Posterior cingulate gyrus (tissue), 11 donors: Measurements from ENCODE around the gene WNT7A.

Source experiments
- DNase-seq, 10 donors: peaks; one replicate each; pipeline versions ENCODE4 v3.0.0 to v3.0.0-alpha.2; 2020 to 2021; ENCODE audit warnings: mixed read lengths in 3 of 10
- intact Hi-C: fragments of 100-400 bp; cut with DNase I; formaldehyde crosslinking; loops from one replicate; pipeline ENCODE4 v1.15.1; 2023

The WNT7A gene

DNA sequence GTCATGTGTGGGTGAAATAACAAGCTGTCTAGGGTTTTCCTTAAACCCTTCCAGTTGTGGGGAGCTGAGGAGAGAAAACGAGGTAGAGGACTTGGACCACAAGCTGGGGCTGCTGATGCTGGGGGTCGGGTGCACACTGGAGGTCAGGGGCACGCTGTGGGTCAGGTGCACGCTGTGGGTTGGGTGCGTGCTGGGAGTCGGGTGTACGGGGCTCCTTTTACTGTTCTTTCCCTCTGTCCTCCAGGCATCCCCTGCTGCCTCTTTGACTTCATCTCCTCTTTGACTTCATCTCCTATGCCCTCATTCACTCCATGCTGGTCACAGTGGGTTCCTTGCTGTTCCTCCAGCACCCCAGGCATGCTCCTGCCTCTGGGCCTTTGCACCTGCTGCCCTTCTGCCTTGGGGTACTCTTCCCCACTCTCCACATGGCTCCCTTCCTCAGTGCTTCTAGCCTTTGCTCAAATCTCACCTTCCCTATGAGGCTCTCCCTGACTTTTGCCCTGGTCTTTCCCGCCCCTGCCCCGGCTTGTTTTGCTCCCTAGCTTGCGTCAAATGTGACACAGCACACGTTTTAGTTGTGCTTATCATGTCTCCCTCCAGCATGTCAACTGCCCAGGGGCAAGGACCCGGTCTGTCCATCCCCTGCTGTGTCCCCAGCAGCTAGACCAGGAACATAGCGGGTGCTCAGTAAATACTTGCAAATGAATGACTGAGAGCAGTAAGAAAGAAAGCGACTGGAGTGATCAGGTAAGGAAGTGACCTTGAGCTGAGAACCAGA, 45.4 kb downstream of the WNT7A start:
- intact Hi-C loops, result no loop called here
- peak in 3 of 10 donors; percentile 52 to 66 (median 65) for DNase-seq

DNA sequence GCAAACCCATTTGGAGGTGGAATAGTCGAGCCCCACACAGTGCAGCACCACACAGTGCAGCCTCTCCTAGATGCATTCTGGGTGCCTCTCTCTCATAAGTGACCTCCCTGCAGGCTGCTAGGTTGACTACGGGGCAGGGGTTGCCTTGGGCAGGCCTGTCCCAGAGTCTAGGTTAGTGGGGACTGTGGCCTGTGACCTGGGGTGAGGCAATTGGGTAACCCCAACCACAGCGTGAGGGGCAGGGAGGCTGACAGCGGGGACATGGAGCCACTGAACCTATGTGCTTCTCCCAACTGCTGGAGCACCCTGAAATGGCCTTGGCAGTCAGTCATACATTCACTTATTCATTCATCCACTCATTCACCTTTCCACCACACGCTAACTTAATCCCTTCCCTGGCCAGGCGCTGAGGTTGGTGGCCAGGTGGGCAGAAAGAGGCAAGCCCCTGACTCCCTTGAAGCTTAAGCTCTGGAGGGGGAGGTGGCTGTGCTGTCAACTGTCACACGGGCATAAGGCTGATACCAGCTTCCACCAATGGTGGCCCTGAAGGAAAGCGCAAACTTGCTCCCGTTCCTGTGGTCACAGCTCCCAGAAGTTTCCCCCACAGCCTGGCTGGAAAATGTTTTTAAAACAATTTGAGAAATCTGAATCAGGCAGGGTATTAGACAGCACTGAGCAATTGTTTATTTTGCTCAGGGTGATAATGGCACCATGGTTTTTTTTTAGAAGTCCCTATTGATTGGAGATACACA, 46.2 kb downstream of the WNT7A start:
- intact Hi-C loops, result no loop called here
- DNase-seq, result peak in 3 of 10 donors; percentile 47 to 58 (median 47)

DNA sequence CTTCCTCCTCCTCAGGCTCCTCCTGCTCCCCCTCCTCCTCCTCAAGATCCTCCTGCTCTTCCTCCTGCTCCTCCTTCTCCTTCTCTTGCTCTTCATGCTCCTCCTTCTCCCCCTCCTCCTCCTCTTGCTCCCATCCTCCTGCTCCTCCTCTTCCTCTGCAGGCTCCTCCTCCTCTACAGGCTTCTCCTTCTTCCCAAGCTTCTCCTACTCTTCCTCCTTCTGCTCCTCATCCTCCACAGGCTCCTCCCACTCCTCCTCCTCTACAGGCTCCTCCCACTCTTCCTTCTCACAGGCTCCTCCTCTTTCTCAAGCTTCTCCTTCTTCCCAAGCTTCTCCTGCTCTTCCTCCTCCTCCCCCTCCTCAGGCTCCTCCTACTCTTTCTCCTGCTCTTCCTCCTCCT, 47.7 kb downstream of the WNT7A start:
- intact Hi-C loops, result no loop called here
- DNase-seq, result no peak

DNA sequence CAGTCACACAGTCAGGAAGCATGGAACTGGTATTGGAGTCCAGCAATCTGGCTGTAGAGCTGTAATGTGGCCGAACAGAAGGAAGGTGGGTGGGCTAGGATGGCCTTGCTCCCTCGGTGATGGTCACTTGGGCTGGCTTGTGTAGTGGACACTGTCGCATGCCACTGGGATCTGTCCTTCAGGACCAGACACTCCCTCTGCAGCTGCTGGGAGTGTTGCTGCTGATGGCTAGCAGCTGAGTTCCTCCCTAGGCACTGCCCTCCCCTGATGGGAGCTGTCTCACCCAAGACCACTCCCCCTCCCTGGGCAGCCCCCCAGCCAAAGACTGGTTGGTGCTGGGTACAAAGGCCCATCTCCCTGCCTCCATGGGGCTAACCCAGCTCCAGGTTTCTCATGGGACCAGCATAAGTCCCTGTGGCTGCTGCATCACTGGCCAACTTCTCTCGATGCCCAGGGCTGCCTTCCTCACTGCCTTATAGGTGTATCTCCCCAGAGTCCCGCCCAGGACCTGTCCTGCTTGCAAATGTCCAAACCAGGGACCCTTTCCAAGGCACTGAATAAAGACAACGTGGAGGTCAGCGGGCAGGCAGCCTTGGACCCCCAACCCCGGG, 48.4 kb downstream of the WNT7A start:
- intact Hi-C loops, result no loop called here
- peak in 3 of 10 donors; percentile 30 to 76 (median 34) for DNase-seq

DNA sequence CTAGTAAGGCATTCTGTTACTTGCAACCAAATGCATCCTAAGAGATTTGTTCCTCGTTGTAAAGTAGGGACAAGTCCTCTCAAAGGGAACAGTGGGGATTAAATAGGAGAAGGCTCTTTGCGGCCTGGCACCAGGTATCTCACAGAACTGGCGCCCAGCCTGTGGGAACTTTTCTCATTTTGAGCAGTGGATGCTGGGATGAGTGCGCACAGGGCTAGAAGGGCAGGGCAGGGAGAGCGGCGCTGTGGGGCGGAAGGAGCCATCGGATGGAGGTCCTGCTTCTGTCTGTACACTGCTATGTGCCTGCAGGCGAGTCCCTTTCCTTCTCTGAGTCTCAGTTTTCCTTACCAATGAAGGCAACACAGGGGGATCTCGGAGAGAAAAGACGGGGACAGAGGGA, 50.6 kb downstream of the WNT7A start:
- intact Hi-C loops, result no loop called here
- peak in 1 of 10 donors; percentile 49 for DNase-seq

DNA sequence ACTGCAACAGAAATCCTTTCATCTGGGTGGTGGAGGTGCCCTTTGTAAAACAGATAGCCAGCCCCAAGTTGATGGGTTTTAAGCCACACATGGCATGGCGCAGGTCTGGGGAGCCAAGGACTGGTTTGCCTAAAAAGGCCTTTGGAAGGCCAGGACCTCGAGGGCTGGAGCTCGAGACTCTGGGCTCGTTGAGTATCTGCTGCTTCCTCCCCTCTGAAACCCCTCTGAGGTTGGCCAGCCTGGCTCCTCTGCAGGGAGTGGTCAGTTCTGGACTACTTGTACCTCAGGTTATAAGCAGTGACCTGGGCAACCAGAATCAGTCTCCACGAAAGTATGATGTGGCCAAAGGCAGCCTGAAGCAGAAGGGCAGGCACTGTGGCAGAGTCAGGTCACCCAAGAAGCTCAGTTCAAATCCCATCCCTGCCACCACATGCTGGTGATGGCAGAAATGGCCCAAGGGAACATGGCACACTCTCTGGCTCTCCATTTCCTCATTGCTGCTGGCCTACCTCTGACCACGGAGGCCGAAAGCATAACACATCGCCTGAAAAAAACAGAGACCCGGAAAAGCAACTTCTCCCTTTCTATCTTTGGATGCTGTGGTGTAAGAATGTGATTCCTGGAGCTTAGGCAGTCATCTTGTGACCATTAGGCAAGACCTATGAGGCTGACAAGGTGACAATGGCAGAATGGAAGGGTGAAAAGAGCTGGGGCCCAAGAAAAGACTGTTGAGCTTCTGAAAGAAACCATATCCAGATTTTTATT, 51.2 kb downstream of the WNT7A start:
- DNase-seq, result peak in 1 of 10 donors; percentile 56
- intact Hi-C loops, result no loop called here

DNA sequence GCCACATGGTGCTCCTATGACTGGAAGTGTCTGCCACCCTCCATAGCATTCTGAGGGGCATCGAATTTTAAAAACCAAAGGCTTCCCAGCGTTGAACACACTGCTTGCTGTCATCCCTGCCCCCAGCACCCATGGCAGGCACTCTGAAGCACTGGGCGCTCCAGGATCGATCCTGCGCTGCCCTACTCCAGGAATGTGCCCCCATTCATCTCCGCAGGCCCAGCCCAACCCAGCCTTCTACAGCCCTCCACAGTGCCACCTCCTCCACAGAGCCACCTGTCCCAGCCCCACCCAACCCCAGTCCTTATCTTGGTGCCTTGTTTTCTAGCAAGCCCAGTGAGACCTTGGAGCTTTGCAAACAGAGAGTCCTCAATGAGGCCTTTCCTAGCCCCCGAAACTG, 52.2 kb downstream of the WNT7A start:
- intact Hi-C loops, result no loop called here
- no peak for DNase-seq

DNA sequence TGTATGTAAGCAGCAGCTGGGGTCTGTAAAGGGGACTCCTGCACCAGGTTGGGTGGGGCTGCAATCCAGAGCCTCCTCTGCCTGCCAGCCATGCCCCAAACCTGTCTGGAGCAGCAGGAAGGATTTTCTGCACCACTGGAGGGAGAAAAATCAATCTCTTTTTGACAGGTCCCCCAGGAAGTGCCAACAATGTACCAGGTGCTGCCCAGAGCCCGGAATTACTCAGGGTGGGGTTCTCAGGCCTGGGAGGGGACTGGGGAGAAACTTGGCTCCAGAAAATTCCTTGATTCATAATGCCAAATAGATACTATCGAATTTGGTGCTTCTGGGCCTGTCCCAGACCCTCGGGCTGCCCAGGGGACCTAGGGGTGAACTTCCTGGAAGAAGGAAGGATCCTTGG, 52.6 kb downstream of the WNT7A start:
- DNase-seq, result no peak
- intact Hi-C loops, result no loop called here

DNA sequence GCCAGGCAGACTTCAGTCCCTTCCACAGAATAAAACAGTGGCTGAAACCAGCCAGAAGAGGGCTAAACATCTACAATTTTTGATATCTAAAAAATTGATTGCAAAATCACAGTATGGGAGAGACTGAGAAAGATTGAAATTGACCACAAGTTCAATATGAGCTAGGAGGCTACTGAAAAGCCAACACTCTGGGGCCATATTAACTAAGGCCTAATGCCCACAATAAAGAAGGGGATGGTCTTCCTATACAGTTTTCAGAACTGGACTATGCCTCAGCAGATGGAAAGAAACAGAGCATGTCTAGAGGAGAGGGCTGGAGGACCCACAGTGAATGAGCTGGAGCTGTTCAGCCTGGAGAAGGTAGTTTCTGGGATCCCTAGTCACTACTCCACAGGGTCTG, 53.2 kb downstream of the WNT7A start:
- intact Hi-C loops, result no loop called here
- DNase-seq, result no peak

DNA sequence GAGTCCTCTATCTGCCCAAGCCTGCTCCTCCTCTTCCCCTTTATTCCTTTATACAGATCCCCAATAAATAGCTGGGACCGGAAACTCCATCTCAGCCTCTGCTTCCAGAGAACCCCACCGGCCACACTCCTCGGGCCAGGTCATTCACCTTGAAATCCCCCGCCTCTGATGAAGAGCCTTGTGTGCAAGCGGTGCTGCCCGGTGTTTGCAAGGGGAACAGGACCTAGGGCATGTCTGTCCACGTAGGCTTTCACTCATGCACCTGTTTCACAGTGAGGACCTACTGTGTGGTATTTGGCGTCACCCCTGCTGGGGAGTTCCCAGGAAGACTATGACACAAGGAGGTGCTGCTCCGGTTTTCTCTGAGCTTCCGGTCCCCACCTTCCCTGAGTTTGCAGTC, 54.0 kb downstream of the WNT7A start:
- peak in 1 of 10 donors; percentile 62 for DNase-seq
- intact Hi-C loops, result no loop called here

DNA sequence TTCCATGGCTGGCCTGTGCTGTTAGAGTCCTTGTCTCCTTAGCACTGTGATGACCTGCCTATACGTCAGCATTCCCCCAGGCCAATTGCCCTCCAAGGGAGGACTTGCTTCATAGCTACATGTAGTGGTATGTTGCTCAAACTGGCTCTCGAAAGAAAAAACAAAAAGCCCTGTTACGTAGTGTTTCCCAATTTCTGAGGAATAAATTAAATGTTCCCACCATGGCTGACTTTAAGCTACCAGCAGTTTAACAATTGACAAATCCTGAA, 54.6 kb downstream of the WNT7A start:
- intact Hi-C loops, result no loop called here
- no peak for DNase-seq

DNA sequence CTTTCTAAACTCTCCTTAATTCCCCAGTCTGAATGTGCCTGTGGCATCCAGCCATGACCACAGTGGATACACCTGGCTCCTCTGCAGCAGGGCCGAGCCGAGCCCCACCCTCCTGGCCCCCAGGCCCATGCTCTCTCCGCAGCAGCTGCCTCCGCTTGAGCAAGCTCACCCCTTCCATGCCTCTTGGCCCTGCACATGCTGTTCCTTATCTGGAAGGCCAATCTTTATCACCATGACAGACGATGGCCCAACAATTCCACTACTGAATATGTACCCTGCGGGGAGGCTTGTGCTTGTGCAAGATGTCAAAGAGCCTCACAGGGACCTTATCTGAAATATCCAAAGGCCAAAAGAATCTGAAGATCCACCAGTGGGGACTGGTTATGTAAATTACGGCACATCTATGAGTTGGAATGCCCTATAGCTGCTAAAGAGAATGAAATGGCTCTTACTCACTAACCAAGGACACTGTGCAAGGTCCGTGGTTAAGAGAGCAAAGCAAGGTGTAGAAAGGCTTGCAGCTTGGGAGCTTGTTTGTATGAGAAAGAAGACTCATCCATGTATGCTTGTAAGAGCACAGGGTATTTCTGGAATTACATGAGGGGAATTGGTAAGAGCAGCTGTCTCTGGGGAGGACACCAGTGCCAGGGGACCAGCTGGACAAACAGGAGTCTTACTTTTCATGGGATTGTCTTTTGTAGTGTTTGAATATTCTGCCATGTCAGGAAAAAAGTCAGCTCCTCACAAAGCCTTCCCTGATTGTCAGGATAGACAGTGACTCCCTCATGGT, 55.2 kb downstream of the WNT7A start:
- intact Hi-C loops, result no loop called here
- DNase-seq, result peak in 2 of 10 donors; percentile 5 to 42

DNA sequence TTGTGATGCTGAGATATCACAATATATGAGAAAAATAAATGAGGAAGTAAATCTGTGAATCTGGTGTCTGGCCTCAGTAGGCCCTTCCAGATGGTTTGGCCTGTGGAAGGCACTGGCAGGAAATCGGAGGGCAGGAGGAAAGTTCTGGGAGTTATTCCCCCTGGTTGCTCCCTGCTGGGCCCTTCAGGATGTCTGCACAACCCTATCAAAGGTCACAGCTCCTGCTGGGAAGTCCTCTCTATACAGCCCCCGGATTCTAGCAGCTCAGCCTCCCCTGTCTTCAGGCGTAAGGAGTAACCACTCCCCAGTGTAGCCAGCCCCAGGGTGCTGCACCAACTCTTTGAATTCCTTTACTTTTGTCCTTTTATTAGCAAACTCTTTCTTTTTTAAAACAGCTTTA, 56.2 kb downstream of the WNT7A start:
- intact Hi-C loops, result no loop called here
- peak in 1 of 10 donors; percentile 4 for DNase-seq

DNA sequence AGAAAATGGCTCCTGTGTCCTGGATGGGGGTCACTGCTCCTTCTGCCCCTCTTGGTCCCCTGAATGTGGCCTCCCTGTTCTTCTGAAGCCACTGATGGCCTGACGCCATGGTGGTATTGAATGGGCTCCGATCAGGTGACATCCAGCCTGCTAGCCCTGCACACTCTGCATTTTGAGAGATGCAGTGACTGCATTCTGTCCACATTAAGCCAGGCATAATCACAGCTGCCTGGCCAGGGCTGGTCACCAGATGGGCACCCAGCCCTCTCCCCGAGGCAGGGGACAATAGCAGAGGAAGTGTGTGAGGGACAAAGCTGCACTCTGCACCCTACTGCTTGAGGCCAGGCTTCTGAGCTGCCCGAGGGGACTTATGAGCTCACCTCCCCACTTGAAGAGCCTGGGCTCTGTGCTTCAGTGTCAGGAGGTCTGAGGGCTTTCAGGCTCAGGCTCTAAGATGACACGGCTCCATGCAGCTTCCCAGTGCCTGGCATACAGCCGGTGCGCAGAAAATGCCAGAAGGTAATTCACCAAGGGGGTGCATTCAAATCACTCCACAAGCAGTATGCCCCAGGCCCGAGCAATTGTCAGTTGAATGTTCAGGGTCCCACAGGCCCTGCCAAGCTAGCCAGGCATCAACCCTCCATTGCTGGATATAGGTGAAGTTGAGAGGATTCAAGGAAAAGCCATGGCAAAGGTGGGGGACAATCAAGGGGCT, 56.8 kb downstream of the WNT7A start:
- peak in 2 of 10 donors; percentile 44 to 65 for DNase-seq
- intact Hi-C loops, result no loop called here

DNA sequence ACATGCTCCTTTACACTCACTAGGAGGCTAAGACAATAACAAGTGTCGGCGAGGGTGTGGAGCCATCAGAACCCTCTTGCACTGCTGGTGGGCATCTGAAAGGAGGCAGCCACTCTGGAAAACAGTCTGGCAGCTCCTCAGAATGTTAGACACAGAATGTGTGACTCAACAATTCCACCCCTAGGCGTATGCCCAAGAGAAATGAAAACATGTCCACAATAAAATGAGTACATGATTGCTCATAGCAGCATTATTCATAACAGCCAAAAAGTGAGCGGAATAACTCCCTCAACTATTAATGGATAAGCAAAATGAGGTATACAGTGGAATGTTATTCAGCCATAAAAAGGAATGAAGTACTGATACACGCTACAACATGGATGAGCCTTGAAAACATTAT, 57.8 kb downstream of the WNT7A start:
- DNase-seq, result peak in 1 of 10 donors; percentile 5

DNA sequence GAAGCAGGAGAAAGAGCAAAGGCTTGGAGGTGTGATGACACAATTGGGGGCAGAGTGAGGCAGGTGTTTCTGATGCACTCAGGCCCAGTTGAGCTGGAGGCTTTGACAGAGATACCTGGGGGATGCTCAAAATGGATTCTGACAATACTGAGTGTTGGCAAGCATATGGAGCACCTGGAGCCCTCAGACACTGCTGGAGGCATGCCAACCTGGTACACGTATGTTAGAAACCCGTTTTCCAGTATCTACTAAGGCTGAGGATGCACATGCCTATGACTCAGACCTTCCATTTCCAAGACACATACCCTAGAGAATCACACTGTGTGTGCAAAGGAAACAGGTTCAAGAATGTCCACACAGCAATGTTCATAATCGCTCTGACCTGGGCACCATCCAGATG, 58.7 kb downstream of the WNT7A start:
- intact Hi-C loops, result no loop called here
- peak in 1 of 10 donors; percentile 14 for DNase-seq

More for the DNA sequence above, 57.8 kb downstream of the WNT7A start:
- intact Hi-C loops, result no loop called here

DNA sequence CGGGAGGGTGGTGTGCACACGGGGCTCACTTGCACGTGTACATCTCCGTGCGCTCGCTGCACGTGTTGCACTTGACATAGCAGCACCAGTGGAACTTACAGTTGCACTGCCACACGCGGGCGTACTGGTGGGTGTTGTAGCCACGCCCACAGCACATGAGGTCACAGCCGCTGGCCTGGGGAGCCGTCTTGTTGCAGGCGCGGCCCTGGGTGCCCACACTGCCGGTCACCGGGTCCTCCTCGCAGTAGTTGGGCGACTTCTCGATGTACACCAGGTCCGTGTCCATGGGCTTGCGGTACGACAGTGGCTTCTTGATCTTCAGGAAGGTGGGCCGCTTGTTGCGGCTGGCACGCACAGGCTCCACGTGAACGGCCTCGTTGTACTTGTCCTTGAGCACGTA, 61.0 kb downstream of the WNT7A start:
- intact Hi-C loops, result no loop called here
- peak in 1 of 10 donors; percentile 69 for DNase-seq

DNA sequence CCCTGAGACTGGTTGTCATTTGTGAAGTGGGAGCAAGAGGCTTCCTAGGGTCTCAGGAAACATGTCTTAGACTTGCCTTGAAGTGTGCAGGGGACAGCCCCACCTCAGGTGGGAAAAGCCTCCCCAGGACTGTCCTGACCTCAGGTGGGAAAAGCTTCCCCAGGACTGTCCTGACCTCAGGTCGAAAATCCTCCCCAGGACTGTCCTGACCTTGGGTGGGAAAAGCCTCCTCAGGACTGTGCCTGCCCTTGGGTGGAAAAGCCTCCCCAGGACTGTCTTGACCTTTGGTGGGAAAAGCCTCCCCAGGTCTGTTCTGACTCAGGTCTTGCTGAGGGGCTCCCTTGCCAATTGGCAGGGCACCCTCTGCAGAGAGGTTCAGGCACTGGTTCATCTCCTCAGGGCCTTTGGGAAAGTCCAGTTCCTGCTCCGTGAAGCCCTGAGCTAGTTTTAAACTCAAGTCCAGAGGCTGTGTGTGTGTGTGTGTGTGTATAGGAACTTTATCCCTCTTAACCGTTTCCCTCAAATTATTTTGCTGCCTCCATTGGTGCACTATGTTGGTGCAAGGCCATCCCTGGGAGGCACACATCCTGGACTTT, 64.7 kb downstream of the WNT7A start:
- no peak for DNase-seq
- intact Hi-C loops, result no loop called here

DNA sequence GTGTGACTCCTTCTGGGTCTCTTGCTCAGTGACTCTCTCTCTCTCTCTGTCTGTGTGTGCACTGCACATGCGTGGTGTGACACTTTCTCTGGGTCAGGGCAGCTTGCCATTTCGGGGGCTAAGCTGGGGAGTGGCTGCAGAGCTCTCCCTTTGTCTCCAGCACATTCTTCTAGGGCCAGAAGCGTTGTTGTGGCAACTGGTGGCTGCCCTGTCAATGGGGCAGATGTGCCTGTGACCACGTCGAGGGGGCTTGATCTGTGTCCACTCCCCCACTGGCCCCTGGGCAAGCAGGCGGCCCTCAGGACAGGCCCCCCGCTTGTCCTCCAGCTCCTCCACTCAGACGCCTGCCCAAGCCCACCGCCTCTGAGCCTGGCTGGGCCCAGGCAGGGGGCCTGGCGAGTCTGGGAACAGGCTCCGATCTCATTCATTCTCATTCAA, 67.8 kb downstream of the WNT7A start:
- intact Hi-C loops, result no loop called here
- DNase-seq, result peak in 9 of 10 donors; percentile 32 to 86 (median 50)
